ENCODE results near the gene FREM1.

- no peak for TF ChIP-seq RAD21 (IDR thresholded peaks at IDR 0.05; ENCODE audit: low read depth)
- TF ChIP-seq MAX (IDR thresholded peaks at IDR 0.05): no peak
- no peak for TF ChIP-seq EP300 (IDR thresholded peaks at IDR 0.05; ENCODE audit: borderline replicate concordance)
- no peak for TF ChIP-seq CREB1 (IDR thresholded peaks at IDR 0.05; ENCODE audit: low read depth)
- no peak for TF ChIP-seq EGR1 (IDR thresholded peaks at IDR 0.05)
- no peak for TF ChIP-seq CEBPB (IDR thresholded peaks at IDR 0.05)
- no peak for TF ChIP-seq NFIC (IDR thresholded peaks at IDR 0.05)
- TF ChIP-seq TAF1 (IDR thresholded peaks at IDR 0.05; ENCODE audit: low read depth): no peak
- no peak for TF ChIP-seq REST (IDR thresholded peaks at IDR 0.05; ENCODE audit: low read depth)
- no peak for TF ChIP-seq TCF12 (IDR thresholded peaks at IDR 0.05; ENCODE audit: low read depth)
- TF ChIP-seq TEAD4 (IDR thresholded peaks at IDR 0.05): no peak
Measured at GRCh38 chr9:14831661-14832060, 78.6 kb downstream of the FREM1 start.

Measured in Ishikawa (cell line).